ENCODE results near the gene AFF4. TPM values are rescaled to one million over a fixed set of nuclear protein-coding genes. Genes with fewer than 3 reads are reported as not detected.

Gene AFF4
- total and polyA plus RNA-seq, 9 of the 15 experiments (the other 6 are each of a cell fraction or from before 2014, with no cell fraction given) = 1.7 to 25.8 (median 17.9) TPM

DNA sequence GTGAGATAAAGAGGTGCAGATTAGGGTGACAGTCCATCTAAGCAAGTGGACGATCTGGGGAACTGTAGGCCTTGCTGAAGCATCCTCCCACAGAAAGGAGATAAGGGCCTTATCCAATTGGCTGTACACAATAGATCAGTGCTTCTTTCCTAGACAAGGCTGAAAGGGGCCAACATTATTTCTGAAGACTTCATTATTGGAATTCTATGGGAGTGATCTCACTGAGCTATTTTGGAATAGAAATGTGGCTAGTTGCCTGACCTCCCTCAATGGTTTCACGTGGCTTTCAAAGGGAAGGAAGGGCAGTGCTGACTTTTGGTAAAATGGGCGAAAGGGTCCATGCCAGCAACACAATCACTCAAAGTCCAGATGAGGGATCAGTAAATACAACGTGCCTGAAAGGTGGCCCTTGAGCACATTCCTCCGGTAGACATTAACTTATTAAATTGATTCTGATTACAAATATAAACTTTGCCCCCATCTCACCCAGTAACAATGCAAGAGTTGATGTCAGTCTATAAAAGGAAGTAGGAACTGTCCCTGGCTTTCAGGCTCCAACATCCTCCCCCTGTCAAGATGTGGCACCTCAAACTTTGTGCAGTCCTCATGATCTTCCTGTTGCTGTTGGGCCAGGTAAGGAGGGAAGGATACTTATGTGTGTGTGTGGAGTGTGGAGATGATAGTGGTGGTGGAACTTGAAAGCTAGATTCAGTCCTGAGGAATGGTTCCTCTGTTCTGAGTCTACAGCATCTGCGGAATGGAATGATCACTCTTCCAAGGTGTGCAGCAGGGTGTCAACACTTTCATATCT lies 90.1 kb downstream of the AFF4 start, which contains the start of gene LEAP2 (continued):
- no peak for TF ChIP-seq TAF7 (tag; IDR thresholded peaks at IDR 0.05)
- TF ChIP-seq ZBTB8A (IDR thresholded peaks at IDR 0.05; ENCODE audit: partially characterized antibody) = no peak
- TF ChIP-seq, protein P1, sequence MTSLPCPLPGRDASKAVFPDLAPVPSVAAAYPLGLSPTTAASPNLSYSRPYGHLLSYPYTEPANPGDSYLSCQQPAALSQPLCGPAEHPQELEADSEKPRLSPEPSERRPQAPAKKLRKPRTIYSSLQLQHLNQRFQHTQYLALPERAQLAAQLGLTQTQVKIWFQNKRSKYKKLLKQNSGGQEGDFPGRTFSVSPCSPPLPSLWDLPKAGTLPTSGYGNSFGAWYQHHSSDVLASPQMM (CRISPR knock-in tag; IDR thresholded peaks at IDR 0.05) = no peak
- no peak for TF ChIP-seq IRF2 (CRISPR knock-in tag; IDR thresholded peaks at IDR 0.05)
- no peak for TF ChIP-seq BRD9 (IDR thresholded peaks at IDR 0.05; ENCODE audit: low read depth, partially characterized antibody)
- peak; percentile 22; the same call in 1 of the 2 replicates for TF ChIP-seq ARID1B (IDR thresholded peaks at IDR 0.05)
- TF ChIP-seq NFXL1 (CRISPR knock-in tag; IDR thresholded peaks at IDR 0.05) = no peak
- no peak for TF ChIP-seq PHF21A (IDR thresholded peaks at IDR 0.05; ENCODE audit: borderline replicate concordance, low read depth)
- no peak for TF ChIP-seq ARID3B (CRISPR knock-in tag; IDR thresholded peaks at IDR 0.05; ENCODE audit: borderline replicate concordance)
- TF ChIP-seq POLR2A (conservative IDR thresholded peaks at IDR 0.05) = 0 out of 2 replicates have a peak, but pooled peaks have one; percentile 36
- TF ChIP-seq YBX1 (IDR thresholded peaks at IDR 0.05) = no peak
- TF ChIP-seq ARHGAP35 (IDR thresholded peaks at IDR 0.05; ENCODE audit: partially characterized antibody) = no peak
- no peak for TF ChIP-seq ZFPM2 (CRISPR knock-in tag; IDR thresholded peaks at IDR 0.05)
- no peak for TF ChIP-seq ZSCAN32 (CRISPR knock-in tag; IDR thresholded peaks at IDR 0.05)
- TF ChIP-seq NCOA6 (IDR thresholded peaks at IDR 0.05) = no peak
- TF ChIP-seq HMGXB4 (CRISPR knock-in tag; IDR thresholded peaks at IDR 0.05) = no peak
- TF ChIP-seq TAF15 (IDR thresholded peaks at IDR 0.05; ENCODE audit: low read depth, low read length) = no peak
- TF ChIP-seq FOS (IDR thresholded peaks at IDR 0.05; ENCODE audit: extremely low read depth, insufficient read length) = no peak
- TF ChIP-seq, protein P2, sequence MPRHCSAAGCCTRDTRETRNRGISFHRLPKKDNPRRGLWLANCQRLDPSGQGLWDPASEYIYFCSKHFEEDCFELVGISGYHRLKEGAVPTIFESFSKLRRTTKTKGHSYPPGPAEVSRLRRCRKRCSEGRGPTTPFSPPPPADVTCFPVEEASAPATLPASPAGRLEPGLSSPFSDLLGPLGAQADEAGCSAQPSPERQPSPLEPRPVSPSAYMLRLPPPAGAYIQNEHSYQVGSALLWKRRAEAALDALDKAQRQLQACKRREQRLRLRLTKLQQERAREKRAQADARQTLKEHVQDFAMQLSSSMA (CRISPR knock-in tag; IDR thresholded peaks at IDR 0.05) = no peak
- TF ChIP-seq TCF3 (CRISPR knock-in tag; IDR thresholded peaks at IDR 0.05) = peak; percentile 61
- peak; percentile 66 for TF ChIP-seq SOX6 (IDR thresholded peaks at IDR 0.05)
- no peak for TF ChIP-seq ZFP36 (IDR thresholded peaks at IDR 0.05; ENCODE audit: low read depth, low read length, partially characterized antibody)
- TF ChIP-seq SMARCE1 (IDR thresholded peaks at IDR 0.05) = no peak
- no peak for TF ChIP-seq EZH2 (IDR thresholded peaks at IDR 0.05; ENCODE audit: borderline replicate concordance, low read depth, low read length)
- TF ChIP-seq TFAP4 (CRISPR knock-in tag; IDR thresholded peaks at IDR 0.05; ENCODE audit: borderline replicate concordance) = 0 out of 2 replicates have a peak, but pooled peaks have one; percentile 36
- no peak for TF ChIP-seq ZNF445 (CRISPR knock-in tag; IDR thresholded peaks at IDR 0.05; ENCODE audit: low read depth)

Data from K562 (cell line).